ENCODE measurements around the gene ARHGAP6.

ARHGAP6 gene

GRCh38 chrX:11462136-11462535 is 203.6 kb downstream of the ARHGAP6 start (continued):
- TF ChIP-seq, protein P1, sequence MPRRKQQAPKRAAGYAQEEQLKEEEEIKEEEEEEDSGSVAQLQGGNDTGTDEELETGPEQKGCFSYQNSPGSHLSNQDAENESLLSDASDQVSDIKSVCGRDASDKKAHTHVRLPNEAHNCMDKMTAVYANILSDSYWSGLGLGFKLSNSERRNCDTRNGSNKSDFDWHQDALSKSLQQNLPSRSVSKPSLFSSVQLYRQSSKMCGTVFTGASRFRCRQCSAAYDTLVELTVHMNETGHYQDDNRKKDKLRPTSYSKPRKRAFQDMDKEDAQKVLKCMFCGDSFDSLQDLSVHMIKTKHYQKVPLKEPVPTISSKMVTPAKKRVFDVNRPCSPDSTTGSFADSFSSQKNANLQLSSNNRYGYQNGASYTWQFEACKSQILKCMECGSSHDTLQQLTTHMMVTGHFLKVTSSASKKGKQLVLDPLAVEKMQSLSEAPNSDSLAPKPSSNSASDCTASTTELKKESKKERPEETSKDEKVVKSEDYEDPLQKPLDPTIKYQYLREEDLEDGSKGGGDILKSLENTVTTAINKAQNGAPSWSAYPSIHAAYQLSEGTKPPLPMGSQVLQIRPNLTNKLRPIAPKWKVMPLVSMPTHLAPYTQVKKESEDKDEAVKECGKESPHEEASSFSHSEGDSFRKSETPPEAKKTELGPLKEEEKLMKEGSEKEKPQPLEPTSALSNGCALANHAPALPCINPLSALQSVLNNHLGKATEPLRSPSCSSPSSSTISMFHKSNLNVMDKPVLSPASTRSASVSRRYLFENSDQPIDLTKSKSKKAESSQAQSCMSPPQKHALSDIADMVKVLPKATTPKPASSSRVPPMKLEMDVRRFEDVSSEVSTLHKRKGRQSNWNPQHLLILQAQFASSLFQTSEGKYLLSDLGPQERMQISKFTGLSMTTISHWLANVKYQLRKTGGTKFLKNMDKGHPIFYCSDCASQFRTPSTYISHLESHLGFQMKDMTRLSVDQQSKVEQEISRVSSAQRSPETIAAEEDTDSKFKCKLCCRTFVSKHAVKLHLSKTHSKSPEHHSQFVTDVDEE (CRISPR knock-in tag; IDR thresholded peaks at IDR 0.05), result no peak
- TF ChIP-seq ISL1 (CRISPR knock-in tag; IDR thresholded peaks at IDR 0.05), result no peak

- ATAC-seq, result peak; percentile 79
- TF ChIP-seq ZFP30 (CRISPR knock-in tag; IDR thresholded peaks at IDR 0.05), result no peak
- no peak for TF ChIP-seq ZNF565 (CRISPR knock-in tag; conservative IDR thresholded peaks at IDR 0.05; ENCODE audit: low read depth)
- no peak for TF ChIP-seq TOX (CRISPR knock-in tag; IDR thresholded peaks at IDR 0.05; ENCODE audit: borderline replicate concordance)
- no peak for TF ChIP-seq PATZ1 (CRISPR knock-in tag; IDR thresholded peaks at IDR 0.05; ENCODE audit: borderline replicate concordance)
- TF ChIP-seq CSRNP3 (CRISPR knock-in tag; IDR thresholded peaks at IDR 0.05), result no peak
- no peak for TF ChIP-seq OSR1 (CRISPR knock-in tag; IDR thresholded peaks at IDR 0.05)
- no peak for TF ChIP-seq CSDC2 (CRISPR knock-in tag; IDR thresholded peaks at IDR 0.05)
- TF ChIP-seq ZNF70 (CRISPR knock-in tag; IDR thresholded peaks at IDR 0.05), result no peak
- no peak for TF ChIP-seq ZNF8 (CRISPR knock-in tag; IDR thresholded peaks at IDR 0.05)
- no peak for TF ChIP-seq ISL1 (CRISPR knock-in tag; IDR thresholded peaks at IDR 0.05)
- TF ChIP-seq, protein P2, sequence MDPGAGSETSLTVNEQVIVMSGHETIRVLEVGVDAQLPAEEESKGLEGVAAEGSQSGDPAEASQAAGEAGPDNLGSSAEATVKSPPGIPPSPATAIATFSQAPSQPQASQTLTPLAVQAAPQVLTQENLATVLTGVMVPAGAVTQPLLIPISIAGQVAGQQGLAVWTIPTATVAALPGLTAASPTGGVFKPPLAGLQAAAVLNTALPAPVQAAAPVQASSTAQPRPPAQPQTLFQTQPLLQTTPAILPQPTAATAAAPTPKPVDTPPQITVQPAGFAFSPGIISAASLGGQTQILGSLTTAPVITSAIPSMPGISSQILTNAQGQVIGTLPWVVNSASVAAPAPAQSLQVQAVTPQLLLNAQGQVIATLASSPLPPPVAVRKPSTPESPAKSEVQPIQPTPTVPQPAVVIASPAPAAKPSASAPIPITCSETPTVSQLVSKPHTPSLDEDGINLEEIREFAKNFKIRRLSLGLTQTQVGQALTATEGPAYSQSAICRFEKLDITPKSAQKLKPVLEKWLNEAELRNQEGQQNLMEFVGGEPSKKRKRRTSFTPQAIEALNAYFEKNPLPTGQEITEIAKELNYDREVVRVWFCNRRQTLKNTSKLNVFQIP (CRISPR knock-in tag; IDR thresholded peaks at IDR 0.05; ENCODE audit: borderline replicate concordance, low read depth), result no peak
- TF ChIP-seq RARB (CRISPR knock-in tag; IDR thresholded peaks at IDR 0.05), result no peak
- TF ChIP-seq TCF4 (CRISPR knock-in tag; IDR thresholded peaks at IDR 0.05; ENCODE audit: borderline replicate concordance), result no peak
- no peak for TF ChIP-seq ZFP3 (CRISPR knock-in tag; IDR thresholded peaks at IDR 0.05)
- no peak for TF ChIP-seq SNAI2 (CRISPR knock-in tag; IDR thresholded peaks at IDR 0.05)
- TF ChIP-seq ZC3H10 (CRISPR knock-in tag; IDR thresholded peaks at IDR 0.05), result no peak
Observed at GRCh38 chrX:11461201-11462001, 204.3 kb downstream of the ARHGAP6 start.

- peak; percentile 50; the same call in 2 of the 3 replicates for ATAC-seq
- TF ChIP-seq, protein P1 (CRISPR knock-in tag; IDR thresholded peaks at IDR 0.05), result no peak
- TF ChIP-seq ISL1 (CRISPR knock-in tag; IDR thresholded peaks at IDR 0.05) (no peak), CREB5 (CRISPR knock-in tag; IDR thresholded peaks at IDR 0.05; ENCODE audit: low read depth) (no peak), RARB (CRISPR knock-in tag; IDR thresholded peaks at IDR 0.05) (no peak), ZFP3 (CRISPR knock-in tag; IDR thresholded peaks at IDR 0.05) (no peak), PATZ1 (CRISPR knock-in tag; IDR thresholded peaks at IDR 0.05; ENCODE audit: borderline replicate concordance) (no peak), ZFP30 (CRISPR knock-in tag; IDR thresholded peaks at IDR 0.05) (no peak), TCF4 (CRISPR knock-in tag; IDR thresholded peaks at IDR 0.05; ENCODE audit: borderline replicate concordance) (no peak), BACH2 (CRISPR knock-in tag; IDR thresholded peaks at IDR 0.05; ENCODE audit: borderline replicate concordance) (no peak), ZNF565 (CRISPR knock-in tag; conservative IDR thresholded peaks at IDR 0.05; ENCODE audit: low read depth) (no peak), ARNTL (CRISPR knock-in tag; IDR thresholded peaks at IDR 0.05; ENCODE audit: borderline replicate concordance, low read depth) (no peak), ZNF70 (CRISPR knock-in tag; IDR thresholded peaks at IDR 0.05) (no peak), ESRRG (CRISPR knock-in tag; IDR thresholded peaks at IDR 0.05) (no peak), CSDC2 (CRISPR knock-in tag; IDR thresholded peaks at IDR 0.05) (no peak)
Observed at GRCh38 chrX:11460347-11460746, 205.4 kb downstream of the ARHGAP6 start.
